ENCODE data around the gene IRF2BPL.
A peak's percentile ranks its signal among the peaks of the same experiment; 100 is the strongest.

The IRF2BPL gene

DNA sequence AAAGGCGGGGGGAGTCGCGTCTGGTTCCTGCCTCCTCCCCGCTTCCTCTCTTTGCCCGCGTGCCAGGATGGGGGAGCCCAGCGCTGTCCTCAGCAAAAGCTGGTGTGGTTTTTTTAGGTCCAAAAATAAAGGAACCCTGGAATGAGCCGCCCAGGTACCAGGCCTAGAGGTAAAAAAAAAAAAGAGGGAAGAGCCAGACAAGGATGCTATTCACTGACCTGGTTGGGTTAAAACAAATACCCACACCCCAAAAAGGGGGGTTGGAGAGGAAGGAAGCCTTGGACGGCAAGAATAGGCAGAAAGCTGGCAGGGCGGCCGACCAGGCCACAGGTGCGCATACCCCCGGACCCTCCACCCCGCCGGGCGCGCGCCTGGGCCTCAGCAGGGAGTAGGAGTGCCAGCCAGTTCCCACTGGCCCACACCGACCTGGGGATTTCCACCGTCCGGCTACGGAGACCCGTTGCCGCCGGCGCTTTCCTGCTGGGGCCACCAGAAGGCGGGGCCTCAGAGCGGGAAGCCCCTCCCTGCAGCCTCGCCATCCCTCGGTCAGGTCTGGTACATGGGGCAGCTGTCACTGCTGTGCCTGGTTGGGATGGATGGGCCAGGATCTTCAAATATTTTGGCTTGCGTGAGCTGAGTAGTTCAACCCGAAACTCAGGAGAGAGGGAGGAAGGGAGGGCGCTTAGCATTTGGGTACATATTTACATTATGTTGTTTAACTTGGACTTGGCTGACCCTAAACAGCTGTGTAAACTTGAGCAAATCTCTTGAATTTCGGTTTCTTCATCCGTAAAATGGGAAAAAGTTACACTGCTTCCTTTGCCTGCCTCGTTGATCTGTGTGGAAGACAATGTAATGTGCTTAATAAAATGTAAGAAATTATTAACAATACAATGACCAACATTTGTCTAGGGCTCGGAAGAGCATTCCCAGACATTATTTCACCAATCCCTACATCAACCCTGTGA is 5.4 kb upstream of the IRF2BPL start:
- peak; percentile 89 for TF ChIP-seq POLR2A (IDR thresholded peaks at IDR 0.05; ENCODE audit: low read length)
- no peak for TF ChIP-seq GATA1 (IDR thresholded peaks at IDR 0.05; ENCODE audit: low read depth, low read length)
- peak; percentile 63 to 70 for DNase-seq

DNA sequence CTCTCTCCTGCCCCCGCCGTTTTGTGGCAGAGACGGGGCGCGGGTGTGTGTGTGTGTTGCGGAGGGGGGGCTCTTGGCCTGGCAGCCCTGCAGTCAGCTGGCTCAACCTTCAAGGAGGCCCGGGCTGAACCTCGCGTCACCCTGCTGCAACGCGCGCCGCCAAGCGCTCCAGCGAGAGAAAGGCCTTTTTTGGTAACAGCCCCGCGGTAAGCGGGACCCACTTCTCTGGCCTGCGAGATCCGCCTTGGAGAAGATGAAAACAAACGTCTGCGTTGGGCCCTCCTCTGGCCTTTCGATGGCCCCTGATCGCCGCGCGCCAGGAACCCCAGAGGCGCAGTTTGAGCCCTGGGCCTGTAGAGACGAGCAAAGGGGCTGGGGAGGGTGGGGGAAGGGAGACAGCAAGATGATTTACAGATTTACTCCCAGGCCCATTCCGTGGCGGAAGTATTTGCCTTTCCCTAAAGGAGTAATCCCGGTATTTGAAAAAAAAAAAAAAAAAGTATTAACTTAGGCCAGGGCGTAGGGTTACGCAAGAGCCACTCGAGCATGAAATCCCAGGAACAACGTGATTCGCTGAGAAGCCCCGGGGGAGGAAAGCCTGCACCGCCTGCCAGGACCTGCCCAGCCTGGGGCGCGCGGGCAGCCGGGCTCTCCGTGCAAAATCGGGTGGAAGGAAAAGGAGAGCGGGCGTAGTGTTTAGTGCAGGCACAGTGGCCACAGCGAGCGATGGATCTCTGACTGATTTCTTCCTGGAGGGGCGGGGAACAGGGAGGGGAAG is 4.5 kb upstream of the IRF2BPL start:
- TF ChIP-seq GATA1 (IDR thresholded peaks at IDR 0.05; ENCODE audit: low read depth, low read length): no peak
- TF ChIP-seq POLR2A (IDR thresholded peaks at IDR 0.05; ENCODE audit: low read length): no peak
- peak; percentile 66 to 79 for DNase-seq

DNA sequence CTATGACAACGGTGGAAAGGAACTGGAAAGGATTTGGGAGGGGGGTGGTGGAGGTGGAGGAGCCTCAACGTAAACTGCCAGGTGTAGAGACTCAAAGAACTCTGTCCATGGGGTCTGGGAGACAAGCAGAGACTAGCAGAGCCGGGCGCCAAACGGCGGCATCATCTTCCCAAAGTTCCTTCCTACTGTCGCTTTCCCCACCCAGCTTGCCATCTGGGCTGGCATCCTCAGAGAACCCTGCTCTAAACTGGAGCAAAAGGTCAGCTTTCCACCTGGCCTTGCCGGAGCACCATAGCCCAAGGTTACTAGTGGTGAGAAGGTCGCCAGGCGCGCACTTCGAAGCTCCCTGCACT is 4.0 kb upstream of the IRF2BPL start:
- TF ChIP-seq GATA1 (IDR thresholded peaks at IDR 0.05; ENCODE audit: low read depth, low read length) (no peak), POLR2A (IDR thresholded peaks at IDR 0.05; ENCODE audit: low read length) (no peak)
- DNase-seq: no peak

DNA sequence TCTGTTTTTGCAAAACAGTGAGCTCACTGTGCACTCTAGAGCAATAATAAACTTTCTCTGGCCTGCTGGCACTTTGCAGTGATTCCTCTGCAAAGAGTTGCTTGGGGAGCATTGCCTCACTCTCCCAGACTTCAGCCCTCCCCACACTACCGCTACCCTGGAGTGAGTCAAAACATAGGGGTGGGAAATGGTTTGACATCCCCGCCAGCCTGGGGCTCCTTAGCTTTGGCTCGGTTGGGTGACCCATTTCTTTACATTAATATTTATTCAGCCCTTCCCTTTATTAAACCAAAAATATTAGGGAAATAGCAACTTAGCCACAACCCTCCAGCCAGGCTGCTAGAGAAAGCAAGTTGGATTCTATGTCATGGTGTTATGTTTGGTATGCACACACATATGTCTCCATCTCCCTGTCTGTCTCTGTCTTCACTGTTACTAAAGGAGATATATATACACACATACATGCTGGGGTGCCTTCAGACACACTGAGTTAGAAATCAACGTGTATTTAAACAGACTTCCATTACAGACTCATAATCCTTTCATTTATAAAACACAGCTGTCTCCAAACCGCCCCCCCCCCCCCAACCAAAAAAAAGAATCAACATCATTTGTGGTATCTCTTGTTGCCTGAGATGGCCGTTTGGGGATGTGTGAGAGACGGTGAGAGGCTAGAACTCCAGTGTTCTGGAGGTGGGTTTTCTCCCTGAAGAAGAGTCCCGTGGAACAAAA is 3.4 kb upstream of the IRF2BPL start:
- no peak for DNase-seq
- TF ChIP-seq POLR2A (IDR thresholded peaks at IDR 0.05; ENCODE audit: low read length) (no peak), GATA1 (IDR thresholded peaks at IDR 0.05; ENCODE audit: low read depth, low read length) (no peak)

DNA sequence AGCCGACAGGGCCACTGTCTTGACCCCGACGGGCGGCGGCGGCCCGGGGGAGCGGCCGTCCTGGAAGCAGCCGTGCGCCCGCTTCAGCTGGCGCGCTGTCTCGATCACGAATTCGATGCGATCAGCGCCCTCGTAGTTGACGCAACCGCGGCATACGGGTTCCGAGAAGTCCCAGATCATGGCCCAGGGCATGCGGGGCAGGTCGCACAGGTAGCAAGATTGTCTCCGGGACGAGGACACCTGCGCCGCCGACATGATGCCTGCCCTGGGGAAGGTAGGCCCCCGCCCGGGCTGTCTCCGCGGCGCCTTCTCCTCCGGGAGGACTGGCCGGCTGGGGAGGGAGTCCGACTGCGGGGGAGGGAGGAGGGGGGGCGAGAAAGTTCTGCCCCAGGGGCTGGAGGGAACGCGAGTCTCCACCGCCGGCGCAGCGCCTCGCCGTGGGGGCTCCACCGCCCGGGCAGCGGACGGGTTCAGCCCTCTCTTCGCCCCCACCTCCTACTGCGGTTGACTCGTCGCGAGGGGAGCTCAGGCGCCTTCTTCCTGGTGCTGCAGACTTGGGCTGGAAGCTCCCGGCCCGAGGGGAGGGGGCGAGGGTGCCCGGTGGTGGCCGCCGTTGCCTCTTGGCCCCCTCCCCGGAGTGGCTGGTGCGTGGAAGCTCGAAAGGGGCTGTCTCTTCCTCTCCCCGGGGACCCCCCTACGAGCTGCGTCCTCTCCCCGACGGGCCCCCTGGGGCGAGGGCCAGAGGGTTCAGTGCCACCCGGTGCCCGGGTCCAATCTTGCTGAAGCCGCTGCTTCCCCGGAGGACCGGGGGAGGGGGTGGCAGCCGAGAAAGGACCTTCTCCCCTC is 747 bp downstream of the IRF2BPL start:
- TF ChIP-seq POLR2A (IDR thresholded peaks at IDR 0.05; ENCODE audit: low read length): no peak
- TF ChIP-seq GATA1 (IDR thresholded peaks at IDR 0.05; ENCODE audit: low read depth, low read length): no peak
- peak; percentile 80 to 83 for DNase-seq

DNA sequence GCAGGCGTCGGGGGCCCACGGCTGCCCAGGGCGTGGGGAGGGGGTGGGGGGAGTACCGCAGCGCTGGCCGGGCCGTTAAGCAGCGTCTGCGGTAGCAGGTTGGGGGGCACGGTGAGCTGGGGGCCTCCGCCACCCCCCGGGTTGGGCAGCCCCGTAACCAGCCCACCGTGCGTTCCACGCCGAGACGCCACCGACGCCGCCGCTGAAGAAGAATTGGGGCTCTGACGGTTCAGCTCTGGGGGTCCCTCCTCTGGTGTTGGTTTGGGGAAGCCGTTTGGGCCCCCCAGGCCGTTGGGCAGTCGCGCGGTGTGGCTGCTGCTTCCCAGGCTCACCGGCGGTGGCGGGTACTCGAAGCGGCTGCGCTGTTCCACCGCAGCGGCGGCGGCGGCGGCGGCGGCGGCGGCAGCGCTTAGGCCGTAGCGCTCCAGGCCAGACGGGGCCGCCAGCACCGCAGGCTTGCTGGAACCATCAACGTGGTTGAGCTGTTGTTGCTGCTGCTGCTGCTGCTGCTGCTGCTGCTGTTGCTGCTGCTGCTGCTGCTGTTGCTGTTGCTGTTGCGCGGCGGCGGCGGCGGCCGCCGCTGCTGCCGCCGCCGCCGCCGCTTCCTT is 1.5 kb downstream of the IRF2BPL start:
- DNase-seq: peak; percentile 80 to 84
- no peak for TF ChIP-seq GATA1 (IDR thresholded peaks at IDR 0.05; ENCODE audit: low read depth, low read length)
- TF ChIP-seq POLR2A (IDR thresholded peaks at IDR 0.05; ENCODE audit: low read length): no peak

DNA sequence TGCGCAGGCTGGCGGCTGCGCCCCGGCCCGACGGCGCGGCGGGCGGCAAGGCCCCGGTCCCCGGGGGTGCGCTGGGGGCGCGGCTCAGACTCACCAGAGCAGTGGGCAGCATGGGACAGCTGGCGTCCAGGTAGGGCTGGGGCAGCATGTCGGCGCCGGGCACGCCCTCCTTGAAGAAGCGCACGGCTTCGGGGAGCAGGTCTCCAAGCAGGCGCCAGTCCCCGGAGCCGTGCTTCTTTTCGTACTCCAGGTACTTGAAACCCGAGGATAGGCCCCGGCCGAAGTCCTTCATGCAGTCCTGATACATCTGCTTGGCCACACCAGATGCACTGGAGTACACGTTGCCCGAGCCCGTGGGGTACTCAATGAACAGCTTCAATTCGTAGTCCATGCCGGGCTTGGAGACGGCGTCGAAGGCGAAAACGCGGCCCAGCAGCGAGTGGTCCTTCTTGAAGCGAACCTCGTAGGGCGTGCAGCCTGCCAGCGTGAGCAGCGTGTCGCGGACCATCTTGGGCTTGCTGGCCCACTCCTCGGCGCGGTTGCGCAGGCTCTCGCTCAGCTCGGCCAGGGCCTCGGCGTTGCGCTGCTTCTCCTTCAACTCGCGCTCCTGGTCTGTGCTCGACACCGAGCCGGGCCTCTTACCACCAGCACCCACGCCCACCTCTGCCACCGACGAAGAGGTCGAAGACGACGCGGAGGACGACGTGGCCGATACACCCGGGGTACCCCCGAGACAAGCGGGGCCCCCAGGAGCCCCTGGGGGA is 2.2 kb downstream of the IRF2BPL start:
- no peak for TF ChIP-seq POLR2A (IDR thresholded peaks at IDR 0.05; ENCODE audit: low read length)
- no peak for TF ChIP-seq GATA1 (IDR thresholded peaks at IDR 0.05; ENCODE audit: low read depth, low read length)
- no peak for DNase-seq

DNA sequence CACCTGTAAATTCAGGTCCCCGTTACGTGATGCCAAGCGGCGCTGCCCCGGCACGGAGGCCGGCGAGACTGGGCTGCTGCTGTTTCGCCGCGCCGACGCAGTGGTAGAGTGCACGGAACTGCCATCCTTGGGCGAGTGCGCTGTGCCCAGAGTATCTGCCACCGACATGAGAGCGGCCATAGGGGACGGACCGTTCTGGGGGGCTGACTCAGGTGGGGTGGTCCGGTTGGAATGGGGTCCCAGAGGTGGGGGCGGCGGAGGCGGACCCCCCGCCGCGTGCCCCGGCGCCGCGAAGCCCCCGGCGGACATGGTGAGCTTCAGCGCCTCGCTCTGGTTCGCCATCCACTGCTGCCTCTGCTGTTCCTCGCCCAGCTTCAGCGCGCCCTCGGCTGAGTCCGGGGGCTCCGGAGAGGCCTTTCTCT is 2.8 kb downstream of the IRF2BPL start:
- no peak for DNase-seq
- TF ChIP-seq GATA1 (IDR thresholded peaks at IDR 0.05; ENCODE audit: low read depth, low read length) (no peak), POLR2A (IDR thresholded peaks at IDR 0.05; ENCODE audit: low read length) (no peak)

DNA sequence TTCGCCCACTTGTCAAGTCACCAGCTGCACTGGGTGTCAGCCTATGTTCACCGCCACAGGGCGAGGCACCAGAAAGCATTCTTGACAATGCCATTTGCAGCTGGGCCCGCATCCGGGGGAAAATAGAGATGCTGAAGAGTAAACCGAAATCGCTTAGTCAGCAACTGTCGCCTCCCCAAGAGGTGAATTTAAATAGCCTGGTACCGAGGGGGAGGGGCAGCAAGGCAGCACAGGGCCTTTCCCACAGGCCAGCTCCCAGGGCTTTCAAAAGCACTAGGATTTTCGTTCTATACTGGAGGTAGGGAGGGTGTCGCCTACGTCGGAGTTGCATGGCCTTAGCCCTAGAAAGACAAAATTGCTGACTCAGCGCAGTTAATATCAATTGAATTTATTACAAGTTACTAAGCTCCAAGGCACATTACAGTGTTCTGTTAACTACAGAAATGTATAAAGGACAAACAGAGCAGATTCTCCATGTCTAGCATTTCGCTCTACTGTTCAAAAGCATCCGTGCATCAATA is 4.3 kb downstream of the IRF2BPL start:
- TF ChIP-seq GATA1 (IDR thresholded peaks at IDR 0.05; ENCODE audit: low read depth, low read length) (no peak), POLR2A (IDR thresholded peaks at IDR 0.05; ENCODE audit: low read length) (no peak)

DNA sequence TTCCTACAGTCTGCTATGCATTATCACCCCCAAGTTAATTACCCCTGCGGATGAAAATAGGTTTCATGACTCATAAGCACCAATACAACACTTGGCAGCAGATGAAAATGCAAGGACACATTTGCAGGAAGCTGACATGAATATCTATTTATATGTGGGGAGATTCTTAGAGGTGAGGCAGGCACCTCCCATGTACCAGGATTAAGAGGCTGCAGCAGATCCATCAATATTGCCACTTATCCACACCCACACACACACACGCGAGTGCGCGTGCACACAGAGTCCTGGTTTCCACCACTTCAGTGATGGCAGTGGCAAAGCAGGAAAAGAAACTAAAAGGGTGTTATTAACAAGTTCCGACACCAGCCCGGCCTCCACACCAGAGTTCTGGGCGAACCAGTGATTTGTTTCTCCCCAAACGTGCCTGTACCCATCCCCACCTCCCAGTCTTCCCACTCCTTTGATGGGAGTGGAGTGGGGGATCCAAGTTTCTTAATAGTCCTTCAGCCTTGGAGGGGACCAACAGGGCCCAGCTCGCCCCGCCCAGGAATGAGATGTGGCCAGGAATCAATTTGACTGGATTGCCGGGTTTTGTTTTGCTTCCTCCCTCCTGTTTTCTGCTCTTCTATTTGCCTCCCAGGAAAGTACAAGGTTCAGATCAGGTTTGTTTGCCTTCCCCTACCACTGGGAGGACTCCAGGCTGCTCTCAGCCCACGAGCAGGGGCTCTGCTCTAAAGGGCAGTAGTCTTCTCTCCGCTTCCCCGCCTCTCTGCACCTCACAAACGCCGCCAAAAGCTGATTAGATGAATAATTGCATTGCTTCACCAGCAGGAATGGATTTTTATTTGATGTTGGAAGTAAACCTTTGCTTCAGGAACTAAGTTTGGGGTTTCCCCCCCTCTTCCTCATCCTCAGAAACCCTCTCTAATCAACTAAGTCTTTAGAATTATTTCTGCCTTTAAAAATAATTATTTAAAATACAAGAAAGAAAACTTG is 5.2 kb downstream of the IRF2BPL start:
- no peak for DNase-seq
- TF ChIP-seq POLR2A (IDR thresholded peaks at IDR 0.05; ENCODE audit: low read length) (no peak), GATA1 (IDR thresholded peaks at IDR 0.05; ENCODE audit: low read depth, low read length) (no peak)

More for the DNA sequence above, 4.3 kb downstream of the IRF2BPL start:
- DNase-seq: peak in 1 of 2 experiments; percentile 30

All from erythroblast (primary cell).